NOMO-1 treated with dmso at 0.1 percent for 144 hours (cell line): ENCODE data around the gene ARHGAP4.

Source experiments
- DNase-seq: peaks from one replicate; lab custom pipeline; 2025; ENCODE audit not compliant: unreplicated experiment; lab: John Stamatoyannopoulos, UW

ARHGAP4 gene

DNA sequence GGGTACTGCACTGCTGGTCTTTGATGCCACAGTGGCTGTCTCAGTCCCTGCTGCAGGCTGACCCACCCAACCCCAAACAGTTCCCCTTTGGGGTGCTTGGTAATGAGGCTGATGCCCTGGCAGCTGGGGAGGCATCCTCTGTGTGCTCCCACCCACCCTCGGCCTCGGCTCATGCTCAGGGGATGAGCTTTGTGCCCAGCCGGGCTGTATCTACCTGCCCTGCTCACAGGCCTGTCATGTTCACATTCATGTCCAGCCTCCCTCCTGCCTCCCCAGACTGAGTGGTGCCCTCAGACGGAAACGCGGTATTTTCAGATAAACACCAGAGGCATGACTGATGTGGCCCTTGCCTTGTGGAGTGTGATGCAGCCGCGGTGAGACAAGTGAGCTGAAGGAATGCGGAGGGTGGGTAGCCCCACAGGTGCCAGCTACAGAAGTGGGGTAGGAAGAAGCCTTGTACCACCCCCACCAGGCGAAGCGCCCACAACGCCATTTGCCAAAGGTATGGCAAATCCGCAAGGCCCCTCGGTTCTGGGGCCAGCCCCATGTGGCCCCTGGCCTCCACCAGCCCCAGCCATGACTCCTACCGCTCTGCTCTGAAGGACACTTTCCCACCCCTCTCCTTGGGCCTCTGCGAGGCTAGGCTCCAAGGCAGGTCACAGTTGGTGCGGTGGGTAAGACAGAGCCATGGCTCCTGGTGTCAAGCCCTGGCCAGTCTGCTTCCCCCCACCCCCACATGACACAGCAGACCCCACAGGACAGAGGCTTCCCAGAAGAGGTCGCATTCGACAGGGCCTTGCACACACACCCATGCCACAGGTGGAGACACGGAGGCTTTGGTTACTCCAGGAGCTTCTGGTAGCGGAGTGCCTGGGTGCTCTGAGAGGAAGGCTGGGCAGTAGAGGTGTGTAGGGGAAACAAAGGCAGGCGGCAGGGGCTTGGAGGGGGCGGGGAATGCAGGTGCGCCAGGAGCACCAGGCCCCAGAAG is 20.2 kb upstream of the ARHGAP4 start:
- no peak for DNase-seq

DNA sequence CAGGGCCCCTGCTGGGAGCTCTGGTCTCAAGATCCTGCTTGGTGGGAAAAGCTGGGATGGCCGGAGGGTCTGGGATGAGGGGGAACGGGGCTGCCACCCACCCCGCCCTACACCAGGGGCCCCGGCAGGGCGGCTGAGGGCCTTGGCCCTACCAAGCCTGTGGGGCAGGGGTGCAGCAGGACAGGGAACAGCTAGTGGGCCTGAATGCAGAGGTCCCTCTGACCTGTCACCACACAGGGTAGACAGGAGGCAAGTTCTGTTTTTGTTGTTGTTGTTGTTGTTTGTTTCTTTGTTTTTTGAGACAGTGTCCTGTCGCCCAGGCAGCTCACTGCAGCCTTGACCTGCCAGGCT is 18.7 kb upstream of the ARHGAP4 start:
- no peak for DNase-seq

DNA sequence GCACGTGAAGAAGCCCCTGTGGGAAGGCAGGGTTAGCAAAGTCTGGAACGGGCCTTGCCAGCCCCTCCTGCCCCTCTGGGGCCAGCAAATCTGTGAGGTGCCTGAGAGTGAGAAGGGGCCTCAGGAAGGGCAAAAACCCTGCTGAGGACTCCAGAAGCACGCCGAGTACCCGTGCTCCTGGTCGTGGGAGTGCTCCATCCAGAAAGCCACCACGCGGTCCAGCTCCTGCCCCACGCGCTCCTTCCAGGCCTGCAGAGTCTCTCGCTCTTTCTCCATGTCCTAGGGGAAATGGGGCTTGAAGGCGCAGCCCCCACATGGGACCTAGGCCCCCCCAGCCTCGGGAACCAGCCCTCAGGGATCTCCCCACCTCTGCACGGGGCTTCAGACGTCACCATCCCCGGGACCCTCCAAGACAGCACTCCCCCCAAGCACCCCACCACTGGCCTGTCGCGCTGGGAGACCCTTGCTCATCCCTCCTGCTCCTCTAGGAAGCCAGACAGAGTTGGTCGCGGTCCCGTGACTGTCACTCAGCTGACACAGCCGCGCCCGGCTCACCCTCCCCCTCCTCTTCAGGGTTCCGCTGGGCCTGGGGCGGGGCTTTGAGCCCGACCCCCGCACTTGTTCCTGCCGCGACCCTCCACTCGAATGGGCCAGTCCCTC is 18.2 kb upstream of the ARHGAP4 start, which contains the start of gene RENBP:
TSS of gene RENBP (minus strand) at position 504 of the 660 bp plus-strand sequence. CDS start at position 471, 33 bp downstream.
- DNase-seq = no peak

DNA sequence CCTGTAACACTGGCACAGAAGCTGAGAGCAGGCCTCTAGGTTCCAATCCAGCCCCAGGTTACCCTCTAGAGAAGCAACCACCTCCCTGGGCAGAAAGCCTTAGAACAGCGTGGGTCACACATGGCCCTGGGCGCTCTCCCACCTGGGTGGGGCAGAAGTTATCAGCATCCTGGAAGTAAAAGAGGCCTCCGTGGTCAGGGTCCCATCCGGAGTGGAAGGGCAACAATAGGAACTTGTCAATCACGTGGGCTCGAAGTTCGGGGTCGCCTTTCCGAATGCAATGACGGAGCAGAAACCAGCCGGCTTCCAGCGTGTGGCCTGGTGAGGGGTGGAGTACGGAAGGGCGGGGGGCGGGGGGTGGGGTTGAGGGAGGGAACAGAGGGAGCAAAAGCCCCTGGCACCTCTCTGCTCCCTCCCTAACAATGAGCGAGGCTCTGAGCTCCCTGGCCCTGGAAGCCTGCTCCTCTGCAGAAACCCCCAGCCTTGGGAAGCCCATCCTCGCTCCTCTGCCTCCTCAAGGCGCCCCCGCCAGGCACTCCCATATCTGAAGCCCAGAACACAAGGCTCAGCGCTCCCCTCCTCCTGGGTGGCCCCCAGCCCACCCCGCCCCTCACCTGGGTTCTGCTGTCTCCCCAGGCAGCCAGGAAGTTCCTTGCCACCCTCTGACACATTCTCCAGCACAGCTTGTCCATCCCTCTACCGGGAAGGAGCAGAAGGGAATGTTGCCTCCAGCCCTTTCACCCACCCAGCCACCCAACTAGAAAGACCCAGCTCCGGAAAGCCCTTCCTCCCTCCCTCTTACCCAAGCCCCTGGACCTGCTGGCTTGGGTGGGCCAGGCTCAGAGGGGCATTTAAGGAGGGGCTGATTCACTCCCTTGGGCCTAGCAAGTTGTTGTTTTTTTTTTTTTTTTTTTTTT is 15.5 kb upstream of the ARHGAP4 start:
- no peak for DNase-seq

DNA sequence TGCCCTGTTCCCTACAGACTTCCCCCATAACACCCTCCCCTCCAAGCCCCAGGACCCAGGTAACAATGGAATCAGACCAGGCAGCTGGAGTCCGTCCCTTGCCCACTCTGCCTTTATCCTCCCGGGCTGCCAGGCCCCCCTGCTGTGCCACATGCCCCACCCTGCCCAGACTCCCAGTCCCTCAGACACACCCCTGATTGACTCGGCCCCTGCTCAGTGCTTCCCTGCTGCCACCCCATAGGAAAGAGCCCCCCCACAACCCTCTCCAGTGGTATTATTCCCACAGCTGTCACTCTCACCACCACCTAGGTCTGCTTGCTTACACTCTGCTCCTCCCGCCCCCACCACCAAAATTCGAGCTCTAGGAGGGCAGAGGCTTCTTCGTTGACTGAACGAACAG is 13.5 kb upstream of the ARHGAP4 start:
- no peak for DNase-seq

DNA sequence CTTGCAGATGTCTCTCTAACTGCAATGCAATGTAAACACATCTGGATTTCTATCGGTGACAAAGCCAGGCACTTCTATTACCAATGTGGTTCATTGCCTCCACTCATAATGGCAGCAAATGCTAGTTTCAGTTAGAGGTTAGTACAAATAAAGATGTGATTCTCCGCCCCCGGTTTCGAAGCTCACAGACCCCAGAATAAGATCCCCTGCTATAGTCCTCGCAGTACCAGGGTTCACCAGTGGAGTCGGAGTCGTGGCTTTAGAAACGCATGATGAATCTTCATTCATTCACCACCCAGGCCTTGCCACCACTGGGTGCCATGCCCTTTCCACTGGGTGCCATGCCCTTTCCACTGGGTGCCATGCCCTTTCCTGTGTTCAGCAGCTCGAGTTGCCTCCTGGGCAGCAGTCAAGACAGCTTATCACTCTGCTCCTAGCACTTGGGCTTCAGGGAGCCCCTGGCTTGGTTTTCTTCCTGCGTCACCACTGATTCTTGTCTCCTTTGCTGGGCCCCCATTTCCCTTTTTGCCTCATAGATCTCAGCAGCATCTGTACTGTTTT is 12.2 kb upstream of the ARHGAP4 start:
- no peak for DNase-seq

DNA sequence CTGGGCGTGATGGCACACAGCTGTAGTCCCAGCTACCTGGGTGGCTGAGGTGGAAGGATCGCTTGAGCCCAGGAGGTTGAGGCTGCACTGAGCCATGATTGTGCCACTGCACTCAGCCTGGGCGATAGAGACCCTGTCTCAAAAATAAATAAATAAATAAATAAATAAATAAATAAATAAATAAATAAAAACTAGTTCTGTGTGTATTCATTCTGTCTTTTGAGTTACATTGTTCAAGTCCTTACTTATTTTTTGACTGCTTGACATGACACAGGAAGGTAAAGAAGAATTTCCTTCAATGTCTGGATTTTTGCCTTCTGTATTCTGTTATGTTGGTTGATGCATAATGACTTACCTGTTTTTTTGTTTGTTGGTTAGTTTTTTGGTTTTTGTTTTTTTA is 11.0 kb upstream of the ARHGAP4 start:
- no peak for DNase-seq

DNA sequence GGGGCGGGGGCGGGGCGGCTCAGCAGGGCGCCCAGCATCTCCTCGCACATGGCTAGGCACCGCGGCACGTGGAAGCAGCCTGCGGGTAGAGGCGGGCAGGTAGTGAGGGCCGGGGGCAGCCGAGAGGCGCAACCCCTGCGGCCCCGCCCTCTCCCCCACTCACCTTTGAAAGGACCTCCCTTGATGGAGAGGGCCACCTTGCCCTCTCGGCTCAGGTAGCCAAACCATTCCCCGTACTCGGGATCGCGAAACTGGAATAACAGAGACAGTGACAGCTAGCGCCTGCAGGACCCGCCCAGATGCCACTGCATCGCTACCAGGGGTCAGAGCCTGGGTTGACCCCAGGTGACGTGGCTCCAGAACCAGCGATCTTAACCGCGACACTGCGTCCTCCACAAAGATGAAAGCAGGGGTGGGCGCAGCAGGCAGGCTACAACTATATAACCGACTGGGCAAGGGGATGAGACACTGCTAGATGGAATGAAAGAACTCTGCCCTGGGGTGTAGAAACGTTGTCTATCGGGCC is 9.3 kb upstream of the ARHGAP4 start:
- no peak for DNase-seq

DNA sequence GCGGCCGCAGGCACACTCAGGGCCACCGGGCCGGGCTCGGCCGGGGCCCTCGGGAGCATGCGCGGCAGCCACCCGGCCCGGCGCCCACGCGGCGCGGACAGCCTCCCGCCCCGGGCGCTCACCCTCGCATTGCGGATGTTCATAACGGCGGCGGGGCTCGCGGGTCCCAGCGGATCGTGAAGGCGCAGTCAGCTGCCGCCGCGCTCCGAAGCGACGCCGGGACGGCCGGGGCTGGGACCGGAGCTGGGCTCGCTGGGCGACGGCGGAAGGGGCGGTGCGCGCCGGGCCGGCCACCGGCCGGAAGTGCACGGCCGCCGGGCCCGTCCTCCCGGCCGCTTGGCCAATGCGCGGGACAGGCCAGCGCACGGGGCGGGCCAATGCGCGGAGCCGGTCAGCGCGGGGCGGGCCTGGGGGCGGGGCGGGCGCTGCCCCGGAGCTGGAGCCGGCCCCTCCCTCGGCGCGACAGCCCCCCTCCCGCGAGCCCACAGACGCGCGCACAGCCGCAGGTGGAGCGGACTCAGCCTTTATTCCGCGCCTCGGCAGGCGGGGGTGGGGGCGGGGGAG is 8.8 kb upstream of the ARHGAP4 start, which contains the start of gene NAA10:
TSS of gene NAA10 (minus strand) at position 276 of the 564 bp plus-strand sequence. CDS start at position 143, 133 bp downstream.
- no peak for DNase-seq

DNA sequence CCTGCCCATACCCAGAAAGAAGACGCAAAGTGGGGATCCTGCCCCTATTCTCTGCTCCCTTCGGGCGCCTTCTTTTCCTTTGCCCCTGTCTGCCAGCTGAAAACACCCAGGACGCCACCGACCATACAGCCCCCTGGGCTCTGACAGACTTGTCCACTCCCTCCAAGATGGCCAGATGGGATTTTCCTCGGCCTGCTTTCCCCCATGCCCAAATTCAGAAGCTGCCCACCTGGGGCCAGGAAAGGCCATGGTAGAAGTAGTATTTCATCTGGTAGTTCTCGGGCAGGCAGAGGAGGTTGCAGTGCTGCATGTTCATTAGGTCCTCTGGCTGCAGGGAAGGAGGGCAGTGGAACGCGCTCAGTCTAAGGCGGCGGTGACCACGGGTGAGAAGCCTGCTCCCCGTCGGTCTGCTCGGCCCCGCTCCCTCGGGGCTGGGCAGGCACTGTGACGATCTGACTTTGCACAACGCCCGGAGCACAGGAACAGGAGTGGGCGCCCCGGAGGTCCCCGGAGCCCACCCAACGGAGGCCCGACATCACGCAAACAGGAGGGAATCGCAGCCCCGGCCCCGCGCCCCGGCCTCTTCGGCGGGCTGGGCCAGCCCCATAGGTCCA is 8.2 kb upstream of the ARHGAP4 start:
- no peak for DNase-seq

DNA sequence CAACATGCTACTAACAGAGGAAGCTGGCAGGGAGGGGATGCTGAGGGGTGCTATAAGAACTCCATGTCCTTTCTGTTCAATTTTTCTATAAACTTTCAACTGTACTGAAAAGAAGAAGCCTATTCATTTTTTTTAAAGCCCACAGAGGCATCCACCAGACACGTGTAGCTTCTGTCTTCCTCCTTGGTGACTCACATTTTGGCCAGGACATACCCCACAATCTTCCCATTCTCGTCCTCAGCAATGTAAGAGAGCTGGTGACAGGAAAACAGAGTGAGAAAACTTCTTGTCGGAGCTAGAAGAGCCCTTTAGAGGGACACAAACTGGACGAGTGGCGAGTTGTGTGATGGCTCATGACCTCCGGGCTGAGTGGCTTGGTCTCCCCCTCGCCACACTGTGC is 7.7 kb upstream of the ARHGAP4 start:
- DNase-seq = no peak

DNA sequence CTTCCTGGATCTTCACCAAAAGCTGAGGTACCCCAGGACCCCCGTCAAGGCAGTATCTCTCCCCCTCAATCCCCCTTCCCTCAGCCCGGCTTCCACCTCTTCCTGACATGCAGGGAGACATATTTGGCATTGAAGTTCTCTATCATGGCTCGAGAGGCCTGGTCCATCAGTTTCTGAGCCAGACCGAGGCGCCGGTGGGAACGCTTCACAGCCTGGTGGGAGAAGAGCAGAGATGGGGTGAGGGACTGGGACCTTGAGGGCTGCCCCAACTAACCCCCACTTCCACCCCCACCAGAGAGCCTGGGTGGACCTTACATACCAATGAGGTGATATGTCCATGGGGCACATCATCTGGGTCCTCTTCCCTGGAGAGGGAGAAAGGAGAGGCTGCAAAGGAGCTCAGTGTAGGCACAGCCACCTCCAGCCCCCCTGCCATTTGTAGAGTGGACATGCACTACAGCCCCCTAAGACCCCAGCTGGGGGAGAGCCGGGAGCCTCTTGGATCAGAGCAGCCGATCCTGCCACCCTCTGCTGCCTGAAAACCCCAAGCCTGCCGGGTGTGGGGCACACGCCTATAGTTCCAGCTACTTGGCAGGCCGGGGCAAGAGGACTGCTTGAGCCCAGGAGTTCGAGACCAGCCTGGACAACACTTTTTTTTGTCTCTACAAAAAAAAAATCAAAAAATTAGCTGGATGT is 6.3 kb upstream of the ARHGAP4 start:
- DNase-seq = no peak

DNA sequence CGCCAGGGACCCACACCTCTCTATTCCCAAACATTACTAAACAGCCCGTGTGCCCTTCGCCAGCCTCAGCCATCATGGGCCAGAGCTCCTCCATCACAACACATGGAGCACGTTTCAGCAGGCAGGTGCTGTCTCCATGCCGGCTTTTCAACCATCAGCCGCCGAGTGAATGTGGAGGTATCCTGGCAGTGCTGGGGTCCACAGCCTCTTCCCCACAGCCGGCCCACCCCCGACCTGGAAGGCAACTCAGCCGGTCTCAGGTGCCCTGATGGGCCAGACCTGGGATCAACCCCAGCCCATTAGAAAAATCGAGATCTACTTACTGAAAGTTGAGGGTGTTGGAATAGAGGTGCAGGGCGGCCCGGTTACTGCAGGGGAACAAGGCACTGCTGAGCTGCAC is 5.7 kb upstream of the ARHGAP4 start:
- no peak for DNase-seq

DNA sequence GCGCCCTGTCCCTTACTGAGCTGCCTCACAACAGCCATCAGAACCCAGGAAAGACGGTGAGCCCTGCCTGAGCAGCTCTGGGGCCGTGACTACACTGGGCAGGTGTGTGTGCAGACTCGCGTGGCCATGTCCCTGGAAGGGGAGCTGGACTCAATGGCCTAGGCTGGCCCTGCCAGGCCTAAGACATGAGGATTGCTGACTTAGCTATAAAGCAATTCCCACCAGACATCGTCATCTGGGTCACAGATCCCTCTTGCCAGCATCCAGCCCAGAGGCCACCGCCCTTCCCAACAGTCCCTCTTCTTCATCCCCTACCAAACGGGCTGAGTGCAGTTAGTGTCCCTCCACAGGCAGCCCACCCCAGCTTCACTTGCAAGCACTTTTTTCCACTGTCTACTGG is 5.1 kb upstream of the ARHGAP4 start:
- no peak for DNase-seq

DNA sequence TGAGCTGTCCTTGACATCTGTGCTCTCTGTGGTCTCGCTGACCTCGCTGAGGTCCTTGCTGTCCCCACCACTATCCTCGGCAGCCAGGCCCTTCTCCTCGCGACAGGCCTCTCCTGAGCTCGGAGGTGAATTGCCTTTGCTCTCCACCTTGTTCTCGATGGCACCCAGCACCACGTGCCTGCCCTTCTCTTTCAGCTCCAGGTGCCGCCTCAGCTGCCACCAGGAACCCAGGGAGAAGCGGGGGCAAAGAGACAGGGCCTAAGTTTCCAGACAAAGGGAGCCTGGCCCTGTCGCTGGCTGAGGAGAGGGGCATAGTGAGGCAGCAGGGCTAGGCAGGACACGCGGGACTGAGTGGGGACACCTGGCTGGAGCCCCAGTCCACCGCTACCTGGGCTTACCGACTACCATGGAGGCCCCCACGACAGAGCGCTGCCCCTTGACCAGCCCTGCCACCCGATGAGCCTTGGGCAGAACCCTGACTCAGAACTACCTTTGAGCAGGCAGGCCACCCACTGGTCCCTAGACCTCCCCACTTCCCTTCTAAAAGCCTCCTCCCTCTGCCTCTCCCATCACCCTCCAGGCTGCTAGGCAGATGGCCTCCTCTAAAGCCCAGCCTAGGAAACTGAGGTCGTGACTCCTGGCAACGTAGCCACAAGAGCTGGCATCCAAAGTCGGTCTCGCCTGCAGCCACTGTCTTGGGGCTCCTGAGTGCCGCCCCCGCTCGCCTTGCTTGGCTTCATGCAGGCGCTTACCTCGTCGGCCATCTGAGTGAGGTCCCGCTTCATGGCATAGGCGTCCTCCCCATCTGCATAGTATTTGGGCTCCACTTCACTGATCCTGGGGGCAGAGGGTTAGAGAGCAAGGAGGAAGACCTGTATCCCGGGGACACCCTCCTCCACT is 4.2 kb upstream of the ARHGAP4 start:
- no peak for DNase-seq

DNA sequence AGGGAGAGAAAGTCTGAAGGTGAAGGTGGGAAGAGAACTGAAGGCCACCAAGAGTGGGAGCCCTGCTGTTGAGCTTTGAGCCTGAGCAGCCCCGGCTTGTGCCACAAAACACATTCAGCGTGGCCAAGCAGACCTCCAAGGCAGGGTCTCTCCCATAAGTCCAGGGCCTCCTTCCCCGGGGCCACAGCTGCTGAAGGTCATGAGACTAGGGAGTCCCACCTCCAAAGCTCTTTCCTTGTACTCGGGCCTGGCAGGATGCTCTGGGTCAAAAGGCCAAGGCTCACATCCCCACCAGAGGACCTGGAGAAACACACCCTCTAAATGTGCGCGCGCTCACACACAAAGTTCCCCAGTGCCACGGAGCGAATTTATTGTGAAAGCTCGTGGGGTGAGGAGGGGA is 3.5 kb upstream of the ARHGAP4 start:
- DNase-seq = no peak

DNA sequence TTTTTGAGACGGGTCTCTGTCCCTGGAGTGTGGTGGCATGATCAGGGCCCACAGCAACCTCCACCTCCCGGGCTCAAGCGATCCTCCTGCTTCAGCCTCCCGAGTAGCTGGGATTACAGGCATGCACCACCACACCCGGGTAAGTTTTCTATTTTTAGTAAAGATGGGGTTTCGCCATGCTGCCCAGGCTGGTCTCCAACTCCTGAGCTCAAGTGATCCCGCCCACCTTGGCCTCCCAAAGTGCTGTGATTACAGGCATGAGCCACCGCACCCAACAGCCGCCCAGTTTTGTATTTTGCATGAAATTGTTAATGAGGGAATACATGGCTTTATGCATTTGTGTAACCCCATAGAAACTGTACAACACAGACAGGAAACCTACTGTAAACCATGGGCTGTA is 2.8 kb upstream of the ARHGAP4 start:
- no peak for DNase-seq
